IMR-90 (cell line): Measurements from ENCODE around the gene MSX1.

ENCODE experiments used
- POLR2A ChIP-seq: IDR thresholded peaks from 2 replicates; pipeline ENCODE4 v1.6.1; 2012; ENCODE audit warnings: mild to moderate bottlenecking, low read depth, low read length
- SMC3 ChIP-seq: fragments of 150-350 bp; IDR thresholded peaks from 2 replicates; pipeline ENCODE4 v1.6.1; 2016; ENCODE audit warnings: low read depth, mild to moderate bottlenecking, antibody characterized with exemption, low read length, moderate library complexity
- TF ChIP-seq, protein P1 (sequence below): fragments of 150-350 bp; IDR thresholded peaks from 2 replicates; pipeline ENCODE4 v1.6.1; 2017; ENCODE audit warnings: mild to moderate bottlenecking, antibody characterized with exemption, low read length, low read depth
- TF ChIP-seq, protein P2 (sequence below): conservative IDR thresholded peaks from 2 replicates; pipeline ENCODE4 v1.5.1; 2012; ENCODE audit warnings: mild to moderate bottlenecking, low read depth, low read length, improper control_type of control experiment

- TF ChIP-seq, protein P1, sequence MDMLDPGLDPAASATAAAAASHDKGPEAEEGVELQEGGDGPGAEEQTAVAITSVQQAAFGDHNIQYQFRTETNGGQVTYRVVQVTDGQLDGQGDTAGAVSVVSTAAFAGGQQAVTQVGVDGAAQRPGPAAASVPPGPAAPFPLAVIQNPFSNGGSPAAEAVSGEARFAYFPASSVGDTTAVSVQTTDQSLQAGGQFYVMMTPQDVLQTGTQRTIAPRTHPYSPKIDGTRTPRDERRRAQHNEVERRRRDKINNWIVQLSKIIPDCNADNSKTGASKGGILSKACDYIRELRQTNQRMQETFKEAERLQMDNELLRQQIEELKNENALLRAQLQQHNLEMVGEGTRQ: no peak
- TF ChIP-seq, protein P2, sequence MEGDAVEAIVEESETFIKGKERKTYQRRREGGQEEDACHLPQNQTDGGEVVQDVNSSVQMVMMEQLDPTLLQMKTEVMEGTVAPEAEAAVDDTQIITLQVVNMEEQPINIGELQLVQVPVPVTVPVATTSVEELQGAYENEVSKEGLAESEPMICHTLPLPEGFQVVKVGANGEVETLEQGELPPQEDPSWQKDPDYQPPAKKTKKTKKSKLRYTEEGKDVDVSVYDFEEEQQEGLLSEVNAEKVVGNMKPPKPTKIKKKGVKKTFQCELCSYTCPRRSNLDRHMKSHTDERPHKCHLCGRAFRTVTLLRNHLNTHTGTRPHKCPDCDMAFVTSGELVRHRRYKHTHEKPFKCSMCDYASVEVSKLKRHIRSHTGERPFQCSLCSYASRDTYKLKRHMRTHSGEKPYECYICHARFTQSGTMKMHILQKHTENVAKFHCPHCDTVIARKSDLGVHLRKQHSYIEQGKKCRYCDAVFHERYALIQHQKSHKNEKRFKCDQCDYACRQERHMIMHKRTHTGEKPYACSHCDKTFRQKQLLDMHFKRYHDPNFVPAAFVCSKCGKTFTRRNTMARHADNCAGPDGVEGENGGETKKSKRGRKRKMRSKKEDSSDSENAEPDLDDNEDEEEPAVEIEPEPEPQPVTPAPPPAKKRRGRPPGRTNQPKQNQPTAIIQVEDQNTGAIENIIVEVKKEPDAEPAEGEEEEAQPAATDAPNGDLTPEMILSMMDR: no peak
- no peak for TF ChIP-seq POLR2A
- TF ChIP-seq SMC3: no peak
These were observed 12.9 kb downstream of the MSX1 start for GRCh38 chr4:4872314-4872903.
